GM18861 (cell line): Measurements from ENCODE around the gene OR2T3.
A peak's percentile ranks its signal among the peaks of the same experiment; 100 is the strongest.
"Not testable (repeated sequence)": the region's sequence is repeated elsewhere in the genome, so short reads cannot be mapped to it uniquely, and the experiment has no call there.

Experiments
- ATAC-seq: cut with Tn5 transposase; IDR thresholded peaks from one replicate; pipeline ENCODE4 v1.9.1; 2021; ENCODE audit not compliant: unreplicated experiment

OR2T3 gene

GRCh38 chr1:248473051-248473450 lies at the start of gene OR2T3:
TSS of gene OR2T3 (plus strand) at chr1:248473351. CDS start at chr1:248473351, 0 bp downstream.
- ATAC-seq: not testable (repeated sequence)

- peak; percentile 28 for ATAC-seq
These were observed 45.5 kb upstream of the OR2T3 start for GRCh38 chr1:248427526-248428191.

- peak; percentile 93 for ATAC-seq
These were observed 45.0 kb upstream of the OR2T3 start for GRCh38 chr1:248428192-248428533.

GRCh38 chr1:248431683-248432082 lies 41.5 kb upstream of the OR2T3 start:
- ATAC-seq: not testable (repeated sequence)

GRCh38 chr1:248432201-248432600 lies 41.0 kb upstream of the OR2T3 start:
- ATAC-seq: not testable (repeated sequence)

GRCh38 chr1:248433811-248434415 lies 39.2 kb upstream of the OR2T3 start:
- not testable (repeated sequence) for ATAC-seq

- ATAC-seq: not testable (repeated sequence)
These were observed 38.2 kb upstream of the OR2T3 start for GRCh38 chr1:248434913-248435312.

GRCh38 chr1:248436303-248436702 lies 36.8 kb upstream of the OR2T3 start:
- ATAC-seq: peak; percentile 48

GRCh38 chr1:248438668-248439067 lies 34.5 kb upstream of the OR2T3 start:
- ATAC-seq: not testable (repeated sequence)

- not testable (repeated sequence) for ATAC-seq
These were observed 33.9 kb upstream of the OR2T3 start for GRCh38 chr1:248439283-248439682.

- ATAC-seq: not testable (repeated sequence)
These were observed 30.5 kb upstream of the OR2T3 start for GRCh38 chr1:248442500-248443277.

GRCh38 chr1:248444603-248445002 lies 28.5 kb upstream of the OR2T3 start:
- not testable (repeated sequence) for ATAC-seq

- not testable (repeated sequence) for ATAC-seq
These were observed 27.8 kb upstream of the OR2T3 start, which contains the start of gene OR2T2 for GRCh38 chr1:248445399-248445798. TSS of gene OR2T2 (plus strand) at chr1:248445637. CDS start at chr1:248452798, 7,161 bp downstream.

- ATAC-seq: peak; percentile 61
These were observed 24.6 kb upstream of the OR2T3 start for GRCh38 chr1:248448409-248449074.

GRCh38 chr1:248449821-248450465 lies 23.2 kb upstream of the OR2T3 start:
- ATAC-seq: not testable (repeated sequence)

- ATAC-seq: peak; percentile 67
These were observed 22.5 kb upstream of the OR2T3 start for GRCh38 chr1:248450466-248451145.

GRCh38 chr1:248453619-248454018 lies 19.5 kb upstream of the OR2T3 start:
- ATAC-seq: not testable (repeated sequence)

- not testable (repeated sequence) for ATAC-seq
These were observed 18.1 kb upstream of the OR2T3 start for GRCh38 chr1:248455045-248455444.

GRCh38 chr1:248456635-248457034 lies 16.5 kb upstream of the OR2T3 start:
- ATAC-seq: not testable (repeated sequence)

GRCh38 chr1:248459117-248459516 lies 14.0 kb upstream of the OR2T3 start:
- not testable (repeated sequence) for ATAC-seq
